ENCODE results near the gene XIAP.

XIAP gene

DNA sequence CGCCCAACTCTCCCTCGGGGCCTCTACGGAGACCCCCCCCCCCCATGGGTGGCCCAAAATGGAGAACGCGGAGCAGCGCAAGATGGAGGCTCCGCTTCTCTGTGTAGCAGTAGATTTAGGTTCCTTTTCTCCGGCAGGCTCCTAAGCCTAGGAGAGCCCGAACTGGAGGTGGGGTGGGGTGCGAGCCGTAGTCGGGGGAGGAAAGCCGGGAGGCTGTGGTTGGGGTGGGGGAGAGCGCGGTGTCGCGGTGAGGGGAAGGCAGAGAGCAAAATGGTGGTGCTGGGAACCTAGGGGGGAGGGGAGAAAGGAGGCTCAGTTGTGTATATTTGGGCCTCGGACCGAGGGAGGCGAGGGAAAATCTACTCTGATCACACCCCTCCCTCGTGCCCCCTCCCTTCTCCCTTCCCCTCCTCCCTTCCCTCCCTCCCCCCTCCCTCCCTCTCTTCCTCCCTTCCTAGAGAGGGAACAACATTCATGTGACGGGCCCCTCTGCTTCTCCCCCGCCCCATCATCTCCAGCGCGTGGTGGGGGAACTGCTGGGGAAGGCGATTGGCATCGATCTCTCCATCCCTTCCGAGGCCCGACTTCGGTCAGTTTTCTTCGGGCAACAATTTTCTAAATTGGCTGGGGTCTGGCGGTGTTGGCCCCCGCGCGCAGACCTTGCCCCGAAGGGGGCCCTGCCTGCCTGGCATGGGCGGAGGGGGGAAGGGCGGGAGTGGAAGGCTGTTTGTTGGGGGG, 101.6 kb downstream of the XIAP start, which contains the start of gene STAG2:
Gene STAG2 (plus strand): TSS at position 439 of the 738 bp plus-strand sequence. CDS start 60,922 bp downstream, outside the sequence.
- Histone ChIP-seq H3K9me3 (ENCODE audit: insufficient read depth, low read length) (no peaks in the 10 kb centered on the region), H3K9ac (ENCODE audit: insufficient read length, low read depth) (peak within 1 kb of the TSS; percentile 81), H3K4me3 (ENCODE audit: insufficient read length, low read depth) (peak within 1 kb of the TSS; percentile 58), H3K27me3 (ENCODE audit: insufficient read depth, insufficient read length) (no peaks in the 10 kb centered on the region), H3K4me1 (ENCODE audit: insufficient read depth, insufficient read length) (no peaks in the 10 kb centered on the region), H3K36me3 (ENCODE audit: insufficient read depth, insufficient read length, low read length) (no peaks in the 10 kb centered on the region)
- TF ChIP-seq ZNF274 (IDR thresholded peaks at IDR 0.05; ENCODE audit: low read depth, low read length) (no peak), YY1 (IDR thresholded peaks at IDR 0.05; ENCODE audit: insufficient read depth, insufficient read length) (peak; percentile 57)
- peak; percentile 55 for DNase-seq (ENCODE audit: low read depth, low spot score)

DNA sequence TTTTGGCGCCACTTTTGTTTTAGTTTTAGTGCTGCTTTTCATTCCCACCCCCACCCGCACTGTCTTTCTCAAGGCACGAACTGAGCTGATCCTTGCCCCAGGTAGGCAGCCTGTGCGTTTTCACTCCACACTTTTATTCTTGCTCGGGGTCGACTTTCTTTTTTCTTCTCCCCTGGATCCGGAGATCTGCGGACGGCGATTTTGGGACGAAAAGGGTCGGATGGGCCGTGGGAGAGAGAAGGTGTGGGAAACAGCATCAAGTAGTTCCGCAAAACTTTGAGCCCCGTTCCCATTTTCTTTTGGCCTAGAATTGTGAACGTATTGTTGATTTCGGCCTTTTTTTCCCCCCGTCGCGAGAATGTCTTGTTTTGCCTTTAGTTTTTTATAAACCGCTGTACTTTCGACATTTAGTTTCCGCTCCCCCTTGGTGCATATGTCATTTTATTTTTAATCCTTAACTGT, 102.2 kb downstream of the XIAP start:
- Histone ChIP-seq H3K4me1 (ENCODE audit: insufficient read depth, insufficient read length) (no peaks in the 10 kb centered on the region), H3K9ac (ENCODE audit: insufficient read length, low read depth) (peak overlapping the region; percentile 72), H3K36me3 (ENCODE audit: insufficient read depth, insufficient read length, low read length) (no peaks in the 10 kb centered on the region), H3K9me3 (ENCODE audit: insufficient read depth, low read length) (no peaks in the 10 kb centered on the region), H3K27me3 (ENCODE audit: insufficient read depth, insufficient read length) (no peaks in the 10 kb centered on the region), H3K4me3 (ENCODE audit: insufficient read length, low read depth) (peak overlapping the region; percentile 58)
- no peak for DNase-seq (ENCODE audit: low read depth, low spot score)
- TF ChIP-seq ZNF274 (IDR thresholded peaks at IDR 0.05; ENCODE audit: low read depth, low read length) (no peak), YY1 (IDR thresholded peaks at IDR 0.05; ENCODE audit: insufficient read depth, insufficient read length) (no peak), SUZ12 (IDR thresholded peaks at IDR 0.05; ENCODE audit: extremely low read depth, insufficient read depth, insufficient read length) (no peak)

DNA sequence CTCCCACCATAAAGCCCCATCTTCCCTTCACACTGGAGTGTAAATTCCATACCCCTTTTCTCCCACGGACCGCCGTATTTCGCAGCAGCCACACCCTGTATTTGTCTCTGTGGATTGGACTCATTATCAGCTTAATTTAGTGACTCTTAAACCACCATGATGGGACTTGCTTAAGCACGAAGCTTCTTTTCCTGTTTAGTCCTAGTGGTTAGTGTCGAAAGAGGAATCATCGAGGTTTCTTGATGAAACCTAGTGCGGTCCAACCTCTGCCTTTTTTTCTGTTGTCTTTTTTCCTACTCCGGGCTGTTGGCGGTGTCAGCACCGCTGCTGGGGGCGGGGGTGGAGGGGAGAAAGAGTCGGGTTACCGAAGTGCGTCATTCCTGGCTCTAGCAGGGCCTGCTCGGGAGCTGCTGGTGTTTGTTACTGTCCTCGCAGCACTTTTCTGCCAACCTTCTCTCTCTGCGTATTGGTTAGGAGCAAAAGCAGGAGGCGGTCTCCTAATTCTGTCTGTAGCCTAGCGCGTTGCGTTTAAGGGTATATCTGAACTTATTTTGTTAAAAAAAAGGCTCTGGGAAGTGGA, 103.0 kb downstream of the XIAP start:
- no peak for TF ChIP-seq SUZ12 (IDR thresholded peaks at IDR 0.05; ENCODE audit: extremely low read depth, insufficient read depth, insufficient read length)
- TF ChIP-seq YY1 (IDR thresholded peaks at IDR 0.05; ENCODE audit: insufficient read depth, insufficient read length), result no peak
- no peak for TF ChIP-seq ZNF274 (IDR thresholded peaks at IDR 0.05; ENCODE audit: low read depth, low read length)
- no peaks in the 10 kb centered on the region for H3K27me3 ChIP-seq (ENCODE audit: insufficient read depth, insufficient read length)
- no peaks in the 10 kb centered on the region for H3K9me3 ChIP-seq (ENCODE audit: insufficient read depth, low read length)
- H3K4me1 ChIP-seq (ENCODE audit: insufficient read depth, insufficient read length), result no peaks in the 10 kb centered on the region
- no peaks in the 10 kb centered on the region for H3K36me3 ChIP-seq (ENCODE audit: insufficient read depth, insufficient read length, low read length)
- peak overlapping the region; percentile 72 for H3K9ac ChIP-seq (ENCODE audit: insufficient read length, low read depth)
- peak overlapping the region; percentile 58 for H3K4me3 ChIP-seq (ENCODE audit: insufficient read length, low read depth)
- DNase-seq (ENCODE audit: low read depth, low spot score), result peak; percentile 55

Data from NT2/D1 (cell line).